Measurements from ENCODE around the gene GHSR.

GHSR gene

DNA sequence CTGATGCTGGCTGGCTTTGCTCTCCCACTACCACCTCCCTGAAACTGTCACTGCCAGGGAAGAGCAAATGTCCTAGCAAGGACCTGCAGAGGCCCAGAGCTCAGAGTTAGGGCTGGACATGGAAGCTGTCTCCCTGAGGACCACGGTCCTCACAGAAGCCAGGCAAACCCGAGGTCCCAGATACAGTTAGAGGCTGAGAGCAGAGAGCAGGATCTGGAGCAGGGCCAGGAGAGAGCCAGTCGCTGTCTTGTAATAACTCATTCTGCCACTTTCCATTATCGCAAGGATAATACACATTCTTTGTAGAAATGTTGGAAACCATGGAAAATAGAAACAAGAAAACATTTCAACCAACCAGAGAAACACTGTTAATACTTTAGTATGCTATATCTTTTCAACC lies 10.1 kb downstream of the GHSR start:
- H3K27ac ChIP-seq (ENCODE audit: insufficient read depth, low read depth, low read length, poor library complexity, severe bottlenecking), result no peak overlapping the region
- no peaks in the 10 kb centered on the region for H3K27me3 ChIP-seq (ENCODE audit: control insufficient read depth, insufficient read depth, low read length, poor library complexity, severe bottlenecking)
- H3K36me3 ChIP-seq (ENCODE audit: control insufficient read depth, insufficient read depth, low read length), result no peaks in the 10 kb centered on the region
- H3K4me3 ChIP-seq (ENCODE audit: insufficient read depth, low read depth, low read length), result no peak overlapping the region
- H3K9me3 ChIP-seq (ENCODE audit: control insufficient read depth, low read length), result no peaks in the 10 kb centered on the region
- no peaks in the 10 kb centered on the region for H3K4me1 ChIP-seq (ENCODE audit: control insufficient read depth, insufficient read depth, low read length)
- WGBS, 2 experiments, result 77 to 86% methylated on average over 4 of the region's 4 CpGs

DNA sequence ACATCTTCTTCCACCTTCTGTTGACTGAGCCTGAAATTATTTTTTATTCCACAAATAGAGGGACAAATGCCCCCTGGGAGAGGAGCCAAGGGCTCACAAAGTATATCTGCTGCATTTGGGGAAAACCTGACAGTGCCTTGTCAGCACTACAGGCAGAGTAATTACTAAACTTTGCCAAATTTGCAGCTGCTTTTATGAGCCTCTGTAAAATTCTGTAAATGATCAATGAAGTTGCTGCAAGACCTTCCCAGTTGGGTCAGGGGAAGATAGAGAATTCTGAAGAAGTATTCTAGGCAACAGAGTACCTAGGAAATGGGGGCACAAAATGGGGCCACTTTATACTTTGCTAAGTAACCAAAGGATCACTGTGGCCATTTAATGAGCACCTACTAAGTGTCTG lies 10.5 kb downstream of the GHSR start:
- Histone ChIP-seq H3K27me3 (ENCODE audit: control insufficient read depth, insufficient read depth, low read length, poor library complexity, severe bottlenecking) (no peaks in the 10 kb centered on the region), H3K36me3 (ENCODE audit: control insufficient read depth, insufficient read depth, low read length) (no peaks in the 10 kb centered on the region), H3K9me3 (ENCODE audit: control insufficient read depth, low read length) (no peaks in the 10 kb centered on the region), H3K27ac (ENCODE audit: insufficient read depth, low read depth, low read length, poor library complexity, severe bottlenecking) (no peak overlapping the region), H3K4me1 (ENCODE audit: control insufficient read depth, insufficient read depth, low read length) (no peaks in the 10 kb centered on the region), H3K4me3 (ENCODE audit: insufficient read depth, low read depth, low read length) (no peak overlapping the region)

DNA sequence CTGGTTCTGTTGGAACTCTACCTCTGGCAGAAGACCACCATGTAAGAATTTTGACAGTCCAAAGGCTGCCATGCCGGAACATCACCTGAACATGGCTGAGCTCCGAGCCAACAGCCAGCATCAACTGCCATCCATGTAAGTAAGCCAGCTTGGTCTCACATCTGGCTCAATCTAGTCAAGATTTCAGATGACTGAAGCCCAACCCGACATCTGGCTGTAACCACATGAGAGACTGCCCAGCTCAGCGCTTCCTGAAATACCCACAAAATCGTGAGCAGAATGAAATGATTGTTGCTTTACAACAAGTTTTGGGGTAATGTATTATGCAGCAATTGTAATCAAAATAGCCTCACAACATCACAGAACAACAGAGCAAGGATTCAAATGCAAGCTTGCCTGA lies 32.9 kb downstream of the GHSR start:
- Histone ChIP-seq H3K9me3 (ENCODE audit: control insufficient read depth, low read length) (no peaks in the 10 kb centered on the region), H3K36me3 (ENCODE audit: control insufficient read depth, insufficient read depth, low read length) (no peaks in the 10 kb centered on the region), H3K4me3 (ENCODE audit: insufficient read depth, low read depth, low read length) (no peak overlapping the region), H3K27ac (ENCODE audit: insufficient read depth, low read depth, low read length, poor library complexity, severe bottlenecking) (no peak overlapping the region), H3K4me1 (ENCODE audit: control insufficient read depth, insufficient read depth, low read length) (no peaks in the 10 kb centered on the region), H3K27me3 (ENCODE audit: control insufficient read depth, insufficient read depth, low read length, poor library complexity, severe bottlenecking) (no peaks in the 10 kb centered on the region)
- WGBS, 2 experiments, result 95 to 97% methylated on average over 4 to 5 of the region's 5 CpGs

DNA sequence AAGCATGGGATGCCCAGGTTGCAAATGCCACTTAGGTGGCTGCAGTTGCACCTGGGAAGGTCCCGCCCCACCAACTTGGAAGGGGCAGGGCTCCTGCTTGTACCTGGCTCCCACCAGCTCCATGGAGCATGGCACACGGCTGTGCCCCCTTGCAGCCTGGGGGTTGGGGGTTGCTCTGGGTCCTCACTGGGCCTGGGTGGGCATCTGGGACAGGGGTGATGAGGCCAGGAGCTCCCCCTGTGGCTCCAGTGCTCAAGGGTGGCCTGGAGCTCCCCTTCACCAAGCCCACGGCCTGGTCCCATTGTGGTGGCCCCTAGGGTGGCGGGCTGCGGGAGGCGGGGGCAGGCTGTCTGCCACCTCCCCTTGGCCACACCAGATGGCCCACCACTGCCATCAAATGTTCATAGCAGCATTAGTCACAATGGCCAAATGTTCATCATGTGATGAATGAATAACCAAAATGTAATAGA lies 36.7 kb downstream of the GHSR start:
- Histone ChIP-seq H3K4me3 (ENCODE audit: insufficient read depth, low read depth, low read length) (no peak overlapping the region), H3K9me3 (ENCODE audit: control insufficient read depth, low read length) (no peaks in the 10 kb centered on the region), H3K36me3 (ENCODE audit: control insufficient read depth, insufficient read depth, low read length) (no peaks in the 10 kb centered on the region), H3K27me3 (ENCODE audit: control insufficient read depth, insufficient read depth, low read length, poor library complexity, severe bottlenecking) (no peaks in the 10 kb centered on the region), H3K27ac (ENCODE audit: insufficient read depth, low read depth, low read length, poor library complexity, severe bottlenecking) (no peak overlapping the region), H3K4me1 (ENCODE audit: control insufficient read depth, insufficient read depth, low read length) (no peaks in the 10 kb centered on the region)
- 95 to 97% methylated on average over 6 of the region's 6 CpGs for WGBS, 2 experiments

DNA sequence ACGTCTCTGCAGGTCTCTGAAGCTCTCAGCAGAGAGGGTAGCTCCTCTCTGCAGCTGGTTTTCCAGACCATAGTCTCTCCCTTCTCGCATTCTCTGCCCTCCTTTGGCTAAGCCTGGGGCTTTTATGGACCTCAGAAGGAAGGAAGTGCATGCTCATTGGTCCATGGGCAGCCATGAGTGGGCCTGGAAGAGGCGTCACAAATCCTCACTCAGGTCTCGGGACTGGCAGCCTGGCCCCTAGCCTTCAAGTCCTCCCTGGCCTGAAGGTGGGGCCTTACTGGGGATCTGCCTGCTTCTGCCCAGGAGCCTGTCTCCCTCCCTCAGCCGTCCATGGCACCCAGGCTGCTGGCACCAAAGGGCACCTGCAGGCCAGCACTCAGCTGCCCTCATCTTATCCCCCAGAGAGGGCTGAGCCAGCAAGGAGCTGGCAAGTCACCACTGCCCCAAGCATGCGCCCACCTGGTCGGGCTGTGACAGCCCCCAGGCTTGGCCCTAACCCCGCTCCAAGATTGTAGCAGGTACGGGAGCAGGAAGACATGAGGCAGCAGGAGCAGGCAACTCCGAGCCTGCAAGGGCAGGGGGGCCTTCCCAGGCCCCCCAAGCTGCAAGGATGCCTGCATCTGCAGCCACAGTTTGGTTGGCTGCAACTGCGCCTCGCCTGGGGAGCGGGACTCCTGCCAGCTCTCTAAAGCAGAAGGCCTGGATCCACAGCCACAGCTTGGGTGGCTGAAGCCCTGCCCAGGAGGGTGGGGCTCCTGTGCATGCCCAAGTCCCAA lies 37.4 kb downstream of the GHSR start:
- Histone ChIP-seq H3K27ac (ENCODE audit: insufficient read depth, low read depth, low read length, poor library complexity, severe bottlenecking) (no peak overlapping the region), H3K36me3 (ENCODE audit: control insufficient read depth, insufficient read depth, low read length) (no peaks in the 10 kb centered on the region), H3K27me3 (ENCODE audit: control insufficient read depth, insufficient read depth, low read length, poor library complexity, severe bottlenecking) (no peaks in the 10 kb centered on the region), H3K9me3 (ENCODE audit: control insufficient read depth, low read length) (no peaks in the 10 kb centered on the region), H3K4me3 (ENCODE audit: insufficient read depth, low read depth, low read length) (no peak overlapping the region), H3K4me1 (ENCODE audit: control insufficient read depth, insufficient read depth, low read length) (no peaks in the 10 kb centered on the region)
- 92 to 93% methylated on average over 13 of the region's 13 CpGs for WGBS, 2 experiments

DNA sequence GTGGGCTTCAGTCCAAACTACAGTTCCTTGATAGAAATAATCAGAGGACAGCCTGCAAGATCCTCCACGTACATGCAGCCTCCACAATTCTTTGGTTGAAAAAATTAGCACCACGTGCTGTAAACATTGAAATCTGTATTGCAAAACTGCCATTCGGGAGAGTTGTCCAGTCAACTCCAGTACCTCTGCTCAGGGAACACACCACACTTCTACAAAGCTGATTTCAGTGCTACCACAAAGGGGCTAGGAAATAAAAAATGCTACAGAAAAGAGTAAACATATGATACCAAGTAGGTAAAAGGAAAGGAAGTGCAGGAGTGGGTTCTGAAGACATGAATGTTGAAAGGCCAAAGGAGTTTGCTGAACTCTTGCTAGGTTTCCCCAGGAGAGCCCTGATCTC lies 40.4 kb downstream of the GHSR start:
- Histone ChIP-seq H3K27ac (ENCODE audit: insufficient read depth, low read depth, low read length, poor library complexity, severe bottlenecking) (no peak overlapping the region), H3K4me1 (ENCODE audit: control insufficient read depth, insufficient read depth, low read length) (no peaks in the 10 kb centered on the region), H3K4me3 (ENCODE audit: insufficient read depth, low read depth, low read length) (no peak overlapping the region), H3K36me3 (ENCODE audit: control insufficient read depth, insufficient read depth, low read length) (no peaks in the 10 kb centered on the region), H3K27me3 (ENCODE audit: control insufficient read depth, insufficient read depth, low read length, poor library complexity, severe bottlenecking) (no peaks in the 10 kb centered on the region), H3K9me3 (ENCODE audit: control insufficient read depth, low read length) (no peaks in the 10 kb centered on the region)
- 86 to 95% methylated on average over 3 of the region's 3 CpGs for WGBS, 2 experiments

DNA sequence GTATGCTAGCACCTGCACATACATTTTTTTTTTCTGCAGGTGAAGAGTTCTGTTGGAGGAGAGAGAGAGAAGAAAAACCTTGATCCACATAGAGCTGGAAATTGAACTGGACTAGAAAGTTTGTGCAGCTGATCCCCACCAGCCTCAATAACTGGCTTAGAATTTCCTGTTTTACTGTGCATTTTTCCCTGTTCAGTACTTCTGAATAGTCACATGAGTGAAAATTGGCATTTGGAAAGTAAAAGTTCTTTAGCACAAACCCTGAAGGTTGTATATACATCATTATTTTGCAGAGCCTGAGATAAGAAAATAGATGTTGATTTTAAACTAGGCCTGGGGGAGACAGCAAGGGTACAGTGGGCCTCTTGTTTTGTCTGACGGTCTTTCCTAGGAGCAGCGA lies 42.3 kb downstream of the GHSR start:
- no peaks in the 10 kb centered on the region for H3K4me1 ChIP-seq (ENCODE audit: control insufficient read depth, insufficient read depth, low read length)
- peaks cover 5% of the 10 kb centered on the region for H3K36me3 ChIP-seq (ENCODE audit: control insufficient read depth, insufficient read depth, low read length)
- no peak overlapping the region for H3K27ac ChIP-seq (ENCODE audit: insufficient read depth, low read depth, low read length, poor library complexity, severe bottlenecking)
- no peaks in the 10 kb centered on the region for H3K9me3 ChIP-seq (ENCODE audit: control insufficient read depth, low read length)
- H3K27me3 ChIP-seq (ENCODE audit: control insufficient read depth, insufficient read depth, low read length, poor library complexity, severe bottlenecking), result no peaks in the 10 kb centered on the region
- 96 to 98% methylated on average over 2 of the region's 2 CpGs for WGBS, 2 experiments
- H3K4me3 ChIP-seq (ENCODE audit: insufficient read depth, low read depth, low read length), result no peak overlapping the region

DNA sequence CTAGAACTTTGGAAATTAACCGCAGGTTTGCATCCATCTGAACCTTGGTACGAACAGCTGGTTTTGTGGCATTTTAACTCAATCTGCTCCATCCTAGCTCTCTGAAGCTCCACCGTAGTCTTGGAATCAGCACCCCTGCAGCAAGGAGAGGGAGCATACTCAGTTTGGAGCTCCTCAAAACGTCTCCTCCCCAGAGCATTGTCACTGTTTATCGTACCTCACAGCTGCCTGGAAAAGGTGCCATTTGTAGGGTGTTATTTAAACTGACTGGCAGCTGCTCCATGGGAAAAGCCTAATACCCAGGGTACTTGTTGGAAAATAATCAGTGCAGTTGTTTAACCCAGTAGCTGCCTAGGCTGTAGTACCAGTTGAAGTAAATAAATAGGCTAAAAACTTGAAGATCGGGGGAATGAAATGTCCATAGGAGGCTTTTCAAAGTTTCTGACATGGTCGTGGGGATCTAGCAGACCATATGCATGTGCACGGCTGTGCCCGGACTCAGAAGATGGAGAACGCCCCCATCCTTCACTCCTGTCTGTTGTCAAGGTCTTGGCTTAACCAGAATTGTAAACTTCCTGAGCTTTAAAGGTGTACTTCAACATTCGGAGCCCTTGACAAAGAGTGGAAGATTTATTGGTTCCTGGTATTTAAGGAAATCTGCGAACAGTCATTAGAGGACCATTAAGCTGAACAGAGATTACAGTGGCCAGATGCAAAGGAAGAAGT lies 43.9 kb downstream of the GHSR start:
- no peak overlapping the region for H3K27ac ChIP-seq (ENCODE audit: insufficient read depth, low read depth, low read length, poor library complexity, severe bottlenecking)
- no peak overlapping the region for H3K4me3 ChIP-seq (ENCODE audit: insufficient read depth, low read depth, low read length)
- WGBS, 2 experiments, result 82 to 83% methylated on average over 12 of the region's 12 CpGs
- H3K27me3 ChIP-seq (ENCODE audit: control insufficient read depth, insufficient read depth, low read length, poor library complexity, severe bottlenecking), result no peaks in the 10 kb centered on the region
- no peaks in the 10 kb centered on the region for H3K9me3 ChIP-seq (ENCODE audit: control insufficient read depth, low read length)
- peaks cover 5% of the 10 kb centered on the region for H3K36me3 ChIP-seq (ENCODE audit: control insufficient read depth, insufficient read depth, low read length)
- H3K4me1 ChIP-seq (ENCODE audit: control insufficient read depth, insufficient read depth, low read length), result no peaks in the 10 kb centered on the region

DNA sequence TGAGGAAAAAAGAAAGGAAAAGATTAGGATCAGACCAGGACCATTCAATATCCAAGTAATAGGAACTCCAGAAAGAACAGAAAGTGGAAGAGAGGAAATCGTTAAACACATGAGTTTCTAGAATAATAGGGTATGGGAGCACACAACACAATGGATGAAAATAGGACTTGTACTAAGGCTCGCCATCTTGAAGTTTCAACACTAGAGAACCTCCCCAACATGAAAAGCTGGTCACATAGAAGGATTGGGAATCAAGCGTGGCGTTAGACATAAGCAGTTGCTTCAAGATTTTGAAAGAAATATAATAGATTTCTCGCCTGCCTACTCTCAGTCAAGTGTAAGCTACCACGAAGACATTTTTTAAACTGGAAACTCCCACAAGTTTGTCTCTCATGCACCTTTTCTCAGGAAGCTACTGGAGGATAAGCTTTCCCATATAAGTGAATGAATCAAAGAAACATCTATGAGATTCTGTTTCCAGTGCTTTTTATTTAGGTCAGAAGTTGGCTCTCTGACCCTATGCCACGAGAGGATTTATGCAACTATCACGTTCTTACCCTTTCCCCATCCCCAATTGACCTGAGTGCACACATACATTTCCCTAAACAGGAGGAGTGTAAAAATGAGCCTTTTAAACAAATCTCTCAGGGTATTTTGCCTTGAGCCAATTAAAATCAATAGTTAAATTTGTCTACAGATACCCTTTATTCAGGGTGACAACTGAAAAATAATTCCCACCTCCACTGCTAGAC lies 45.2 kb downstream of the GHSR start:
- H3K4me3 ChIP-seq (ENCODE audit: insufficient read depth, low read depth, low read length), result no peak overlapping the region
- H3K27ac ChIP-seq (ENCODE audit: insufficient read depth, low read depth, low read length, poor library complexity, severe bottlenecking), result no peak overlapping the region
- 91% methylated on average over 8 of the region's 8 CpGs for WGBS, 2 experiments
- H3K4me1 ChIP-seq (ENCODE audit: control insufficient read depth, insufficient read depth, low read length), result no peaks in the 10 kb centered on the region
- peaks cover 5% of the 10 kb centered on the region for H3K36me3 ChIP-seq (ENCODE audit: control insufficient read depth, insufficient read depth, low read length)
- H3K27me3 ChIP-seq (ENCODE audit: control insufficient read depth, insufficient read depth, low read length, poor library complexity, severe bottlenecking), result no peaks in the 10 kb centered on the region
- H3K9me3 ChIP-seq (ENCODE audit: control insufficient read depth, low read length), result no peaks in the 10 kb centered on the region

DNA sequence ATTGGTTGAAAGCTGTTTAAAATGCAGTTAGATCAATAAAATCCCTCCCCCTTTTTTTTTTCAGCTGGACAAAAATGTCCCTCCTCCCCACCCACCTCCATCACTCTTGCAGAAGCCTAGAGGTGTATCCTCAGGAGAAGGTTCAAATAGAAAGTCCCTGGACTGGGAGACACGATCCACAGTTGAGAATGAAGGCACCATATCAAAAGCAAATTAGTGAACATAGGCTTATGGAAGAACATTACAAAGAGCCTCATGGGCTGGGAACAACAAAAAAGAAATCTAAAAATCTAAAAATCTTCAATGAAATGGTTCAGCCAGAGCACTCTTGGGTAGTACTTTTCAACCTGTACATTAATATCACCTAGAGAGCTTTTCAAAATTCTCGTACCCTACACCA lies 46.2 kb downstream of the GHSR start:
- no peak overlapping the region for H3K27ac ChIP-seq (ENCODE audit: insufficient read depth, low read depth, low read length, poor library complexity, severe bottlenecking)
- H3K9me3 ChIP-seq (ENCODE audit: control insufficient read depth, low read length), result no peaks in the 10 kb centered on the region
- no peaks in the 10 kb centered on the region for H3K4me1 ChIP-seq (ENCODE audit: control insufficient read depth, insufficient read depth, low read length)
- WGBS, 2 experiments, result 90 to 100% methylated on average over 2 of the region's 2 CpGs
- no peak overlapping the region for H3K4me3 ChIP-seq (ENCODE audit: insufficient read depth, low read depth, low read length)
- no peaks in the 10 kb centered on the region for H3K27me3 ChIP-seq (ENCODE audit: control insufficient read depth, insufficient read depth, low read length, poor library complexity, severe bottlenecking)
- peaks cover 5% of the 10 kb centered on the region for H3K36me3 ChIP-seq (ENCODE audit: control insufficient read depth, insufficient read depth, low read length)

All from ectodermal cell (in vitro differentiated cells).